Gastrocnemius medialis (tissue), 4 donors: ENCODE results near the gene AXL. TPM values are rescaled to one million over a fixed set of nuclear protein-coding genes. Genes with fewer than 3 reads are reported as not detected.

Source experiments
- ATAC-seq, 2 donors: fragments of 150-250 bp; one replicate each; pipeline ENCODE4 v1.9.1; 2016
- DNase-seq, 2 donors: peaks; one replicate each; pipeline ENCODE4 v3.0.0-alpha.2; 2019
- H3K27ac ChIP-seq, 4 donors: fragments of 200-600 bp; sonication (generic); 1 replicate in 1 of 4; 2 replicates in 3 of 4; pipeline ENCODE4 v1.5.1; 2016 to 2018; ENCODE audit warnings: mild to moderate bottlenecking in 2 of 4, moderate library complexity in 1 of 4
- H3K27me3 ChIP-seq, 3 donors: fragments of 200-600 bp; sonication (generic) in 2 of 3; 1 replicate in 1 of 3; 2 replicates in 2 of 3; pipeline versions ENCODE4 v1.5.1 to v1.6.0; 2016 to 2019; ENCODE audit warnings: mild to moderate bottlenecking in 1 of 3, moderate library complexity in 1 of 3
- H3K36me3 ChIP-seq, 2 donors: fragments of 200-600 bp; sonication (generic) in 1 of 2; one replicate each; pipeline ENCODE4 v1.5.1; 2017 to 2018
- H3K4me1 ChIP-seq, 2 donors: fragments of 200-600 bp; sonication (generic) in 1 of 2; one replicate each; pipeline ENCODE4 v1.5.1; 2016 to 2017; ENCODE audit warnings: mild to moderate bottlenecking in 2 of 2
- H3K4me3 ChIP-seq, 4 donors: fragments of 200-600 bp; sonication (generic) in 3 of 4; 1 replicate in 1 of 4; 2 replicates in 3 of 4; pipeline ENCODE4 v1.5.1; 2016 to 2019; ENCODE audit warnings: mild to moderate bottlenecking in 2 of 4
- H3K9me3 ChIP-seq, 3 donors: fragments of 200-600 bp; sonication (generic) in 2 of 3; 1 replicate in 1 of 3; 2 replicates in 2 of 3; pipeline ENCODE4 v1.5.1; 2016 to 2019
- POLR2A ChIP-seq, 2 donors: fragments of 450-650 bp; IDR thresholded peaks; one replicate each; pipeline ENCODE4 v1.6.1; 2017; ENCODE audit warnings: antibody characterized with exemption in 2 of 2, mild to moderate bottlenecking in 2 of 2, moderate library complexity in 2 of 2
- in situ Hi-C, 4 donors: fragments of 200-750 bp; cut with MboI; loops; one replicate each; pipeline versions ENCODE4 v1.15.0 to v1.8.0; 2017; ENCODE audit warnings: low sequenced_read_pairs in 4 of 4
- intact Hi-C: fragments of 100-400 bp; cut with DNase I; formaldehyde crosslinking; loops from one replicate; pipeline ENCODE4 v1.15.1; 2023; ENCODE audit warnings: low total_unique reads
- total RNA-seq, 4 donors: library from RNA; depleted of rRNA; stranded (reverse); fragments of >200 nt; gene quantifications; one replicate each; pipeline versions ENCODE4 v1.1.0 to v1.2.3, GENCODE V29; 2016
- TF ChIP-seq, protein P1 (sequence below), 5 experiments: fragments of 450-650 bp in 3 of 5; fragments of 200-600 bp in 2 of 5; sonication (generic) in 2 of 5; IDR thresholded peaks in 4 of 5; conservative IDR thresholded peaks in 1 of 5; 1 replicate in 4 of 5; 2 replicates in 1 of 5; pipeline ENCODE4 v1.5.1; 2016 to 2019; ENCODE audit warnings: antibody characterized with exemption in 5 of 5, mild to moderate bottlenecking in 3 of 5, moderate library complexity in 3 of 5

Gene AXL
- total RNA-seq, 4 donors from 2014 or later = 17.4 to 49.2 (median 37.4) TPM

DNA sequence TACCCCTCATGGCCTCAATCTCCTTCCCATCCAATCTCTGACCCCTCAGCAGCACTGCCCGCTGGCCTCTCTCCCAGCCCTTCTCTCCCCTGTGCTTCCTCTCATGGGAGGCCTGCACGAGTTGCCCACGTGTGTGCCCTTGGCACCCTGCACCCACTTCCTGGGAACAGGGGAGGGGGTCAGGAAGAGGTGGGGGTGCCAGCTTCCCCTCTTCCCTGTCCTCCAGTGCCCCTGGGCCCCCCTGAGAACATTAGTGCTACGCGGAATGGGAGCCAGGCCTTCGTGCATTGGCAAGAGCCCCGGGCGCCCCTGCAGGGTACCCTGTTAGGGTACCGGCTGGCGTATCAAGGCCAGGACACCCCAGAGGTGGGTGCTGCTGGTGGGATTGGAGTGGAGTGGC lies 19.2 kb downstream of the AXL start:
- no peaks in the 10 kb centered on the region for H3K9me3 ChIP-seq
- no peaks in the 10 kb centered on the region for H3K36me3 ChIP-seq
- DNase-seq (no peak), ATAC-seq (no peak)
- TF ChIP-seq, protein P1, sequence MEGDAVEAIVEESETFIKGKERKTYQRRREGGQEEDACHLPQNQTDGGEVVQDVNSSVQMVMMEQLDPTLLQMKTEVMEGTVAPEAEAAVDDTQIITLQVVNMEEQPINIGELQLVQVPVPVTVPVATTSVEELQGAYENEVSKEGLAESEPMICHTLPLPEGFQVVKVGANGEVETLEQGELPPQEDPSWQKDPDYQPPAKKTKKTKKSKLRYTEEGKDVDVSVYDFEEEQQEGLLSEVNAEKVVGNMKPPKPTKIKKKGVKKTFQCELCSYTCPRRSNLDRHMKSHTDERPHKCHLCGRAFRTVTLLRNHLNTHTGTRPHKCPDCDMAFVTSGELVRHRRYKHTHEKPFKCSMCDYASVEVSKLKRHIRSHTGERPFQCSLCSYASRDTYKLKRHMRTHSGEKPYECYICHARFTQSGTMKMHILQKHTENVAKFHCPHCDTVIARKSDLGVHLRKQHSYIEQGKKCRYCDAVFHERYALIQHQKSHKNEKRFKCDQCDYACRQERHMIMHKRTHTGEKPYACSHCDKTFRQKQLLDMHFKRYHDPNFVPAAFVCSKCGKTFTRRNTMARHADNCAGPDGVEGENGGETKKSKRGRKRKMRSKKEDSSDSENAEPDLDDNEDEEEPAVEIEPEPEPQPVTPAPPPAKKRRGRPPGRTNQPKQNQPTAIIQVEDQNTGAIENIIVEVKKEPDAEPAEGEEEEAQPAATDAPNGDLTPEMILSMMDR (IDR thresholded peaks at IDR 0.05 in 4 of 5, conservative IDR thresholded peaks at IDR 0.05 in 1 of 5) = no peak
- no peak for TF ChIP-seq POLR2A (IDR thresholded peaks at IDR 0.05)
- H3K4me3 ChIP-seq = no peak overlapping the region
- in situ Hi-C loops (no loop called here), intact Hi-C loops (no loop called here)
- no peaks in the 10 kb centered on the region for H3K4me1 ChIP-seq
- no peaks in the 10 kb centered on the region for H3K27me3 ChIP-seq
- no peak overlapping the region for H3K27ac ChIP-seq

DNA sequence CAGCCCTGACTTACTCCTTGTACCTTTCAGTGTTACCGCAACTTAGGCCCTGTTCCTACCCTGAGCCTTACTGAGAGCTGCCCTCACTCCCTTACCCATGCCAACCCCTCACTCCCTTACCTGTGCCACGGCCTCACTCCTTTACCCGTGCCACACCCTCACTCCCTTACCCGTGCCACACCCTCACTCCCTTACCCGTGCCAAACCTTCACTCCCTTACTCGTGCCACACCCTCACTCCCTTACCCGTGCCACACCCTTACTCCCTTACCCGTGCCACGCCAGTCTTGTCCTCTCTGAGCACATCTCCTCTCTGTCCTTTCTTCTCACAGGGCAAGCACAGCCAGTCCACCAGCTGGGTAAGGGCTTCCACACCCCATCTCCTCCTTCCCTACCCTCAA lies 20.3 kb downstream of the AXL start:
- intact Hi-C loops = no loop called here
- in situ Hi-C loops = no loop called here
- Histone ChIP-seq H3K9me3 (no peaks in the 10 kb centered on the region), H3K27me3 (no peaks in the 10 kb centered on the region), H3K4me1 (no peaks in the 10 kb centered on the region), H3K36me3 (no peaks in the 10 kb centered on the region), H3K4me3 (no peak overlapping the region), H3K27ac (no peak overlapping the region)
- ATAC-seq = no peak
- no peak for DNase-seq
- TF ChIP-seq POLR2A (IDR thresholded peaks at IDR 0.05) = no peak

DNA sequence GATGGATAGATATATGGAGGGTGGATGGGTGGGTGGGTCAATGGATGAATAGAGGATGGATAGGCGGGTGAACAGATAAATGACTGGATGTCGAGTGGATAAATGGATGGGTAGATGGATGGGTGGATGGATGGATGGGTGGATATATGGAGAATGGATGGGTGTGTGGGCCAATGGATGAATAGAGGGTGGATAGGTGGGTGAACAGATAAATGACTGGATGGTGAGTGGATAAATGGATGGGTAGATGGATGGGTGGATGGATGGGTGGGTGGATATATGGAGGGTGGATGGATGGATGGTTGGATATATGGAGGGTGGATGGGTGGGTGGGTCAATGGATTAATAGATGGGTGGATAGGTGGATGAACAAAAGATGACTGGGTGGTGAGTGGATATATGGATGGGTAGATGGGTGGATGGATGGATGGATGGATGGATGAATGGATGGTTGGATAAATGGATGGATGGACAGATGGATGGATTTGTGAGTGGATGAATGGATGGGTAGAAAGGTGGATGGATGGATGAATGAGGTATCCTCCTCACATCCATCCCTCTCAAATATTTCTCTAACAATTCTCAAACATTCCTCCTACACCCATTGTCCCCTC lies 21.0 kb downstream of the AXL start:
- TF ChIP-seq, protein P1 (IDR thresholded peaks at IDR 0.05 in 4 of 5, conservative IDR thresholded peaks at IDR 0.05 in 1 of 5) = no peak
- no peak for TF ChIP-seq POLR2A (IDR thresholded peaks at IDR 0.05)

DNA sequence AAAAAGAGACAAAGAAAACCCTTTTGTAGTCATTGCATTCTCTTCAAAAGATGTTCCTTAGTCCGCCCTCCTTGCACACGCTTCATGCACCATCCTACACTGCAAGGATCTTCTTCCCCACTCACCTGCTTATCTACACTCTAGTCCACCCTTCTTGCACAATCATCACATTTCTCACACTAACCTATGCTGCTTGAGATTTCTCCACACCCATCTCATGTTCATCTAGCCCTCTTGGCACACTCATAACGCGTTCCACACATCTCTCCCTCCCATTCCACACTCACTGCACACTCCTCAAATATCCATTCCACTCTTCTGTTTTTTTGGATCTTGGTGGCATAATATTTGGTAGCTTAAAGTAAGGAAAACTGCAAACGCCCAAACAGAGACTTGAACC lies 22.8 kb downstream of the AXL start:
- TF ChIP-seq, protein P1 (IDR thresholded peaks at IDR 0.05 in 4 of 5, conservative IDR thresholded peaks at IDR 0.05 in 1 of 5) = no peak
- no peak for TF ChIP-seq POLR2A (IDR thresholded peaks at IDR 0.05)
- intact Hi-C loops (no loop called here), in situ Hi-C loops (no loop called here)
- Histone ChIP-seq H3K9me3 (no peaks in the 10 kb centered on the region), H3K27ac (no peak overlapping the region), H3K4me1 (no peaks in the 10 kb centered on the region), H3K27me3 (no peaks in the 10 kb centered on the region), H3K4me3 (no peak overlapping the region), H3K36me3 (no peaks in the 10 kb centered on the region)
- no peak for DNase-seq
- no peak for ATAC-seq

More for the DNA sequence above, 21.0 kb downstream of the AXL start:
- in situ Hi-C loops (no loop called here), intact Hi-C loops (no loop called here)
- no peak for DNase-seq
- Histone ChIP-seq H3K4me1 (no peaks in the 10 kb centered on the region), H3K9me3 (no peaks in the 10 kb centered on the region), H3K4me3 (no peak overlapping the region), H3K27me3 (no peaks in the 10 kb centered on the region), H3K27ac (no peak overlapping the region), H3K36me3 (no peaks in the 10 kb centered on the region)
- no peak for ATAC-seq

DNA sequence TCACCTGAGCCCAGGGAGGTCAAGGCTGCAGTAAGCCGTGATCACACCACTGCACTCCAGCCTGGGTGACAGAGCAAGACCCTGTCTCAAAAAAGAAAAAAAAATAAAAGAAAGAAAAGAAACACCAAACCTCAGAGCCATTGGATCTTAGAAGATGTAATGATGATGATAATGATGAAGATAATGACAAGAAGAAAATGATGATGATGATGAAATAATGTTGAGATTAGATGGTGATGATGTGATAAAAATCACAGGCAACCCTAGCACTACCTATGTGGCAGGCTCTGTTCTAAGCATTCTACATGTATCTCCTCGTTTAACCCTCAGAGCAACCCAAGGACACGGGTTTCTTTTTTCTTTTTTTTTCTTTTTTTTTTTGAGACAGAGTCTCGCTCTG lies 25.1 kb downstream of the AXL start:
- Histone ChIP-seq H3K27ac (no peak overlapping the region), H3K9me3 (no peaks in the 10 kb centered on the region), H3K4me1 (no peaks in the 10 kb centered on the region), H3K36me3 (no peaks in the 10 kb centered on the region), H3K4me3 (no peak overlapping the region), H3K27me3 (no peaks in the 10 kb centered on the region)
- ATAC-seq = no peak
- no peak for TF ChIP-seq POLR2A (IDR thresholded peaks at IDR 0.05)
- TF ChIP-seq, protein P1 (IDR thresholded peaks at IDR 0.05 in 4 of 5, conservative IDR thresholded peaks at IDR 0.05 in 1 of 5) = no peak
- in situ Hi-C loops (no loop called here), intact Hi-C loops (no loop called here)
- no peak for DNase-seq
